ENCODE results near the gene TSC22D1.
A peak's percentile ranks its signal among the peaks of the same experiment; 100 is the strongest.

Gene TSC22D1

DNA sequence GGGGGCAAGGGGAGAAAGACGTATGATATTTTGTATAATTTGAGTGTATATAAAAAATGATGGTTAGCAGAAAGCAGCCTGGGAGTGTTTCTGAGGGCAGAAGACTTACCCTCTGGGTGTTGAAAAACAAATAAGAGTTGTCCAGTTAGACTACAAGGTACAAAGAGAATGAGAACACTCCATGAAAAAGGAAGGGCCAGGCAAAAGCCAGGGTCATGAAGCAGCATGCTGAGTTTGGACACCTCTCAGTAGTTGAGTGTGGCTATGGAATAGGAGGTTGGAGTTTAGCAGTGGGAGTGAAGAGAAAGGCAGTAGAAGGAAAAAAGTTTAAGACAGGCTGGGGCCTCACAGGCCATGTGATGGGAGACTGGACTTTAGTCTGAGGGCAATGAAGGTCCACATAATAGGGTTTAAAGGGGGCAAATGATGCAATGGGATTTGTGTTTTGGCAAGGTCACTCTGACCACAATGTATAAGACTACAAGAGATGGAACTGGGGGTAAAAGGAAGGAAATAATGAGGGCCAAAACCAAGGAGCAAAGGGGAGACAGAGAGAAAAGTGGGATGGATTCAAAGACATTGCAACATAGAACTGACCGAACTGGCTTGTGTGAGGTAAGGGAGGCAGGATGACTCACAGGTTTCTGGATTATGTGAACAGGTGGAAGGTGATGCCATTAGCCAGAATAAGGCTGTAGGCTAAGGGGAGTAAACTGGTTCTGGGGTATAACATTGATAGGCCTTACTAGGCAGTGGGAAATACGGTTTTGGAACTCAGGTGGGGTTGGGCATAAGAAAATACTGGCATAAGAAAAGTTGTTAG, 125.9 kb downstream of the TSC22D1 start:
- DNase-seq, result no peak

DNA sequence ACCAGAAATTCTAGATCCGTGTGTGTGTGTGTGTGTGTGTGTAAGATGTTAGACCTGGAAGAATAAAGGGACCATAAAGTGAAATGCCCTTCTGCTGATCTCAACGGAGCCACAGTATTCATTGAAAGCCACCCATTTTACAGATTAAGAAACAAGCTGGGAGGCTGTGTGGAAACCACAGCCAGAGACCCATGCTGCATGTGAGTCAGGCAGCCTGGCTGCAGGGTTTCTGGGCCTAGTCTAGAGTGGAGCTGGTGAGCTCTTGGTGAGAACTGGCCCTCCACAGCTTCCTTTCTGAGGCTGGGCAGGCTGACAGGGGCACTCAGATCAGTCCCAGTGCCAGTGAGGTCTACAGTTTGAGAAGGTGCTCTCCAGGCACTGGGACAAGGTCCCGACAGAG, 127.3 kb downstream of the TSC22D1 start:
- DNase-seq, result no peak

GRCh38 chr13:44448373-44448772, 127.8 kb downstream of the TSC22D1 start:
- DNase-seq, result no peak

DNA sequence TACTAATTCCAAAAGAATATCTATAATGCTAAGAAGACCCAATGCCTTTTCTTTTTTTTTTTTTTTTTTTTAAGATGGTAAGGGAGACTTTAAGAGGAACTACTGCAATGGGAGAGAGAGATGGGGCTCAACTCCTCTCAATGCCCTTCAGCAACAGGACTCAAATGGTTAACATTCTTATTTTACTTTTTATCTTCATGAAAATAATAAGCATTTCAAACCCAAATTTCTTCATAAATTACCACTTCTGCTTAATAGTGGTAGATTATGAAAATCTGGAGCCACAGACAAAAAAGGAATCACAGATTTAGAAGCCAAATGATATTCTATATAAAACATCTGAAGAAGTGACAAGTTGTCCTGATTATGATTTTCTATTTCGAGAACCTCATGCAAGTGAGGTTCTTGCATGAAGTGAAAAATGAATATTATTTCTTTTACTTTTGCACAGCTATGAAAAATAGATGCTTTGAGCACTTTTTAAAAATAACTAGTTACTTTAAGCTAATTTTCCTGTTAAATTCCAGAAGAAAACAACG, 128.3 kb downstream of the TSC22D1 start:
- DNase-seq, result no peak

- DNase-seq, result no peak
Observed at GRCh38 chr13:44440046-44440608, 136.0 kb downstream of the TSC22D1 start.

DNA sequence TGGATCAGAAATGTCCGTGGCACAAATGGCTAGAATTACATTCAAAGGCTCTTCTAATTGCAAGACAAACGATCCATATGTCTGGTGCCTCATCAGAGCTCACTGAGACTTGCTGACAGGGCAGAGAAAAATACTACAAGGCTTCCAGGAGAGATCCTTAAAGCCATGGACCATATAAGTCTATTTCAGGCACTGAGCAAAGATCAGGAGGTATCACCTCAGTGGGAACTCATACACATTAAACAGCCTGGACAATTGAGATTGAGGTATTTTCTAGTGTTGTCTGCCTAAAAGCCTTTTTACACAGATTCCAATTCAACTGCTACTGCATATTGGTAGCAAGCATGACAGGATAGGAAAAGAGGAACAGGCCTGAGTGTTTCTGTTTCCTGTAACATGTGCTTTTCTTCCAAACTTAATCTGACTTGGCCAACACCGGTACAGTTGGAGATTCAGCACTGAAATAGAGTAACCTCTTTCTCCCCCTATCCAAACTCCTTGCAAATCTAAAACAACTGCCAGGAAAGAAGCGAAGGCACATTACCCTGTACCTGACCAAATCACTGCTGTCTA, 136.6 kb downstream of the TSC22D1 start:
- peak; percentile 64 for DNase-seq

DNA sequence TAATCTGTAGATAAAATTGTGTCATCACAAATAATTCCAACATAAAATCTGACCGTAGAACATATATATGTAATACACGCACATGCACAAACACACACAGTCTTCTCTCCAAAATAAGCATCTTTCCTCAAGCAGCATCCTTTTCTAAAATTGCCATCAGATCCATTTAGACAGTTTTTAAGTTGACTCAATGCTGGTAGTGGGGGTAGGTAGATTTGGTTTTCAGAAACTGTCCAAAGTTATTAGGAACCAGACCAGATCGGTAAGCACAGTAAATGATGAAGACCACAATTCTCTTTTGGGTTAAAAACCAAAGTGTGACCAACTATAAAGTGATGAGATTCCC, 137.9 kb downstream of the TSC22D1 start:
- DNase-seq, result no peak

DNA sequence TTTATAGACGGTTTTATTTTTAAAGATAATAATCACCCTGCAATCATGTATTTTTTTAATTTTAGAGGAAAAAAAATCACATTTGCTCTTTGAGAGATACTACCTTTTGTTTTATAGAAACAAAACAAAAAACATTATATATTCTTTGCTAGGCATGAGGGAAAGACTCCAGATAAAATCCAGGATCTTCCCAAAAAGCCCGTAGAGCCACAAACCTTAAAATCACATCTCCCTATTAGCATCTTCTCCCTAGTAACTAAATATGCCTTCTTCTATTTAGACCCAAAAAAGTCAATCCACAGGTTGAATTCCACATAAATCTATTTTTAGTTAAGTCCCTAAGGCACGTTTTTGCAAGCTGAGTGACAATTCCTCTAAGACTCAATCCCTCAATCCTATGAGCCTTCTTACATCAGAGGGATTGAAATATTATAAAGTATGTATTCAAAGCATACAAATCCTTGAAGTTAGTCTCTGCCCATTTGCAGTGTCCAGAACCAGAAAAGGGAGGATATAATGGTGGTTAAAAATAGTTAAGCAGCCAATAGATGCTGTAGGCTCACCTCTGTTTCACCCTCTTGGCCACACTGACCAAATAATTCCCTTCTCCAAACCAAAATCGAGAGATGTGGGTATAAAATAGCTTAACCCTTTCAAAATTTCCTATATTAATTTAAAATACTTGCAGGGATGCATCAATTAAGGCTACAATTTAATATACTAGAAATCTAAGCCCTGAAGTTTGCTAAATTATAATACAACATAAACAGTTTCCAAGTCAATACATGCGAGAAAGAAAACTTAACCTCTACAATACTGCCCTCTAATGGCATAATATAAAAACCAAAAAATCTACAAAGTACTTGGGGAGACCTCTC, 138.5 kb downstream of the TSC22D1 start:
- DNase-seq, result peak; percentile 49

- peak; percentile 36 for DNase-seq
Observed at GRCh38 chr13:44436589-44437337, 139.4 kb downstream of the TSC22D1 start.

DNA sequence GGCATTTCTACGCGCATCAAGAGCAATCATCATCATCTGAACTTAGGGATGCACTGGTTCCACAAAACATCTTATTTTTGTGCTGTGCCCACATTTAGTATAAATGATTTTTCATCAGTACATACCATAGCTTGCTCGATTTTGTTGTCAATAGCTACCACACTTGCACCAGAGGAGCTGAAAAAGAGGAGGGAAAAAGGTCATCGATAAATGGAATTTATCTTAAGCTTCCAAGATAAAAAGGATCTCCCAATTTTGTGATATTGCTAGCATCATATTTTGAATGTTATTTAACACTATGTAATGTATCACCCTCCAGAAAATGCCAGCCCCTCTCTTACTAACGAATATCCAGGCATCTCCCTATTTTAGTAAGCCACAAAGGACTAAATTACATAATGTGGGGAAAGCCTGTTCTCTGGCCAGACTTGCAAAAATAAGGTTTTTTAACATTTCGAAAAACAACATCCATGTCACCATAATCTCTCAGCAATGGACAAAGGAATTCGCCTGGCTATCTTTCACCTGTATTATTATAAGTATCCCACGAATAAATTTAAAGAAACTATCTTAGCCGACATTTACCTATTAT, 140.1 kb downstream of the TSC22D1 start:
- DNase-seq, result no peak

GRCh38 chr13:44435142-44435918, 140.8 kb downstream of the TSC22D1 start:
- DNase-seq, result peak; percentile 95

- no peak for DNase-seq
Observed at GRCh38 chr13:44434766-44435141, 141.4 kb downstream of the TSC22D1 start.

DNA sequence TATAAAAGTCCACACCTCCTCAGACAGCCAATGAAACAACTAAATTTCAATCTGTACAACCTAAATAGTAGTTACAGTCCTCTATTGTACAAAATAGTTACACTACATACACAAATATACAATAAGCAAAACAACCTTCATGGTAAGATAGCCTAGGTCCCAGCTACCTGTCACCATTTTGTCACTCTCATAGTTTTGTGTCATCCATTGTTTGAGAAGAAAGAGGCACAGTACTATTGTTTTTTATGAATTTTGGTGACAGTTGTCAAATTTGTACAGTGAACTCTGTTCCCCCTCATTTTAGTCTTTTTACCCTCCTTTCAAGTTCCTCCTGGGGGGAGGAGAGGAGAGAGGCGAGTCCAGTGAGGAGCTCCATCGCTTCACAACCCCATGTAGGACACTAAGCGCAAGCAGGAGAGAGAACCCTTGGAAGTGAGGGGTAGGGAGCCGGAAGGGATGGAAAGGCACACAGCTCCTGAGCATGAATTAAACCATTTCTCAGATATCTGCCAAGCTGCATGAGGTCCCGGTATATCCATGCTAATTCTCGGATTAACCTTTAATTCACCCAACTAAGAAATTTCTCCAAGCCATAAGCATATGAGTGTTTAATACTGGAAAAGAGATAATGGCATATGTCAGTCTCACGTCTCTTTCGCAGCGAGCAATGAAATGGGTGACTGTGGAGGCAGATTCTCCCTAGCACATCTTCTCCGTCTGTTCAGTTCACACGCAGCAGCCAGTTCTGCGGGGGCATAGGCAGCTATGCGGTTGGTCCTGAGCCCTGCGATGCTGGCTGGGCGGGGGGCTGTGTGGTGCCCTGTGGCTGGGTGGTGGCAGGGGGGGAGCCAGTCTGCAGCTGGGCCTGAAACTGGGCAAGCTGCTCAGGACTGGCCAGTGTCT, 142.0 kb downstream of the TSC22D1 start:
- no peak for DNase-seq

- no peak for DNase-seq
Observed at GRCh38 chr13:44432650-44433049, 143.5 kb downstream of the TSC22D1 start.

GRCh38 chr13:44431150-44431549, 145.0 kb downstream of the TSC22D1 start:
- no peak for DNase-seq

DNA sequence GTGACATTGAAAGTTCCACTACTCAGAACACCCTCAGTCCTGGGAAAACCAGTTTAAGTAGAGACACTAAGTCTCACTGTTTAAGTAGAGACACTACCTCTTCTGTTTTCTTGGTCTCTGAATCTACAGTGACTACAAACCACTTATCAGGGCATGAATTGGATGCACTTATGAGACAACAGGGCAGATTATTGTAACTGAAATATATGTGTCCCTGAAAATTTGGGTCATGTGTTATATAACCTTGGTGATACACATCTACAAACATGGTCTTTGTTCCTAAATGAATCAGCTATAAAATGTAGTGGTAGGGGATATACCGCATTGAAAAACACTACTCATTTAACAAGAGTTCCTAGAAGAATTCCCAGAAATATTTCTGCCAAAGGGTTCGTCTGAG, 146.8 kb downstream of the TSC22D1 start:
- no peak for DNase-seq

GRCh38 chr13:44426461-44426860, 149.7 kb downstream of the TSC22D1 start:
- no peak for DNase-seq

- no peak for DNase-seq
Observed at GRCh38 chr13:44425815-44426078, 150.4 kb downstream of the TSC22D1 start.

- DNase-seq, result peak; percentile 4
Observed at GRCh38 chr13:44425041-44425814, 150.9 kb downstream of the TSC22D1 start.

- DNase-seq, result no peak
Observed at GRCh38 chr13:44423824-44424223, 152.3 kb downstream of the TSC22D1 start.

Data from MV-4-11 (cell line).